ENCODE data around the gene DARS2. TPM values are rescaled to one million over a fixed set of nuclear protein-coding genes. Genes with fewer than 3 reads are reported as not detected.

DARS2 gene
- total and polyA plus RNA-seq, 10 of the 15 experiments (the other 5 are each of a cell fraction or from before 2014, with no cell fraction given), result 23.9 to 69.7 (median 37.3) TPM

- TF ChIP-seq FOS (IDR thresholded peaks at IDR 0.05; ENCODE audit: borderline replicate concordance, extremely low read depth, insufficient read length) (no peak), BCL11A (IDR thresholded peaks at IDR 0.05; ENCODE audit: low read depth, low read length) (peak; percentile 22; the same call in 1 of the 2 replicates), SMARCA5 (IDR thresholded peaks at IDR 0.05) (0 out of 2 replicates have a peak, but pooled peaks have one; percentile 65), ZNF24 (IDR thresholded peaks at IDR 0.05) (no peak), PAX8 (IDR thresholded peaks at IDR 0.05) (no peak), FOXM1 (IDR thresholded peaks at IDR 0.05; ENCODE audit: low read depth, low read length) (peak; percentile 69; the same call in 1 of the 2 replicates), CEBPZ (IDR thresholded peaks at IDR 0.05; ENCODE audit: low read depth, low read length) (peak; percentile 24; the same call in 1 of the 2 replicates), ZZZ3 (IDR thresholded peaks at IDR 0.05; ENCODE audit: control insufficient read depth, insufficient read length, low read depth) (no peak), ZNF217 (IDR thresholded peaks at IDR 0.05) (no peak), PAX5 (IDR thresholded peaks at IDR 0.05; ENCODE audit: borderline replicate concordance, low read depth, low read length) (0 out of 2 replicates have a peak, but pooled peaks have one; percentile 41), MXI1 (IDR thresholded peaks at IDR 0.05; ENCODE audit: low read depth, low read length) (peak; percentile 53), RB1 (IDR thresholded peaks at IDR 0.05; ENCODE audit: borderline replicate concordance) (0 out of 2 replicates have a peak, but pooled peaks have one; percentile 37), NBN (IDR thresholded peaks at IDR 0.05) (peak; percentile 73; the same call in 1 of the 2 replicates), KAT2A (conservative IDR thresholded peaks at IDR 0.05; ENCODE audit: control insufficient read depth, low read depth, low read length) (no peak), CBX3 (IDR thresholded peaks at IDR 0.05; ENCODE audit: borderline replicate concordance, low read depth) (no peak), GABPA (IDR thresholded peaks at IDR 0.05; ENCODE audit: low read depth) (peak; percentile 89), HDAC2 (IDR thresholded peaks at IDR 0.05) (no peak), E4F1 (IDR thresholded peaks at IDR 0.05; ENCODE audit: borderline replicate concordance, partially characterized antibody) (peak; percentile 80), ZBED1 (IDR thresholded peaks at IDR 0.05; ENCODE audit: borderline replicate concordance) (no peak; the same call in 1 of the 2 replicates), CHD2 (IDR thresholded peaks at IDR 0.05; ENCODE audit: borderline replicate concordance, low read depth, low read length) (peak; percentile 39; the same call in 1 of the 2 replicates), ZNF207 (IDR thresholded peaks at IDR 0.05; ENCODE audit: borderline replicate concordance) (no peak; the same call in 1 of the 2 replicates), ATF7 (IDR thresholded peaks at IDR 0.05; ENCODE audit: low read depth) (peak; percentile 57), KDM1A (IDR thresholded peaks at IDR 0.05; ENCODE audit: borderline replicate concordance) (no peak), MAX (IDR thresholded peaks at IDR 0.05; ENCODE audit: low read depth, low read length) (peak; percentile 49; the same call in 1 of the 2 replicates), SIX5 (IDR thresholded peaks at IDR 0.05; ENCODE audit: low read depth, low read length, severe bottlenecking) (peak; percentile 74), BHLHE40 (IDR thresholded peaks at IDR 0.05; ENCODE audit: borderline replicate concordance in 1 of 2, low read depth in 2 of 2, low read length in 1 of 2) (peak in 1 of 2 experiments; percentile 41; a peak in 1 of 4 replicates)
Observed at GRCh38 chr1:173824315-173825081, at the start of gene DARS2, which contains the start of gene CENPL (continued).

Data from GM12878 (cell line).